Stimulated activated CD8-positive, alpha-beta memory T cell treated with anti-CD3 and anti-CD28 coated beads, Interleukin-4, amount 100 ng/mL, for 24 hours (primary cell): ENCODE data around the gene SPATA17.

Experiments
- DNase-seq: peaks from one replicate; pipeline ENCODE4 v3.0.0-alpha.2; 2020; ENCODE audit warnings: low read depth

Gene SPATA17

DNA sequence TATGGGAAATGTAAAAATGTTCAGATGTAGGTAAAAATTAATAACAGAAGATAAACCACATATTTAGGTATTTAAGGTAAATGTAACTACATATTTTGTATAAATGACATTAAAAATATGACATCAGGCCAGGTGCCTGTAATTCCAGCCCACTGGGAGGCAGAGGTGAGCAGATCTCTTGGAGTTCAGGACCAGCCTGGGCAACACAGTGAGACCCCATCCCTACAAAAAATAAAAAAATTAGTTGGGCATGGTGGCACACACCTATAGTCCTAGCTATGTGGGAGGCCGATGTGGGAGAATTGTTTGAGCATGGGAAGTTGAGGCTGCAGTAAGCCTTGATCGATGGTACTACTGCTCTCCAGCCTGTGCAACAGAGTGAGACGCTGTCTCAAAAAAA is 216.5 kb downstream of the SPATA17 start:
- DNase-seq, result no peak

DNA sequence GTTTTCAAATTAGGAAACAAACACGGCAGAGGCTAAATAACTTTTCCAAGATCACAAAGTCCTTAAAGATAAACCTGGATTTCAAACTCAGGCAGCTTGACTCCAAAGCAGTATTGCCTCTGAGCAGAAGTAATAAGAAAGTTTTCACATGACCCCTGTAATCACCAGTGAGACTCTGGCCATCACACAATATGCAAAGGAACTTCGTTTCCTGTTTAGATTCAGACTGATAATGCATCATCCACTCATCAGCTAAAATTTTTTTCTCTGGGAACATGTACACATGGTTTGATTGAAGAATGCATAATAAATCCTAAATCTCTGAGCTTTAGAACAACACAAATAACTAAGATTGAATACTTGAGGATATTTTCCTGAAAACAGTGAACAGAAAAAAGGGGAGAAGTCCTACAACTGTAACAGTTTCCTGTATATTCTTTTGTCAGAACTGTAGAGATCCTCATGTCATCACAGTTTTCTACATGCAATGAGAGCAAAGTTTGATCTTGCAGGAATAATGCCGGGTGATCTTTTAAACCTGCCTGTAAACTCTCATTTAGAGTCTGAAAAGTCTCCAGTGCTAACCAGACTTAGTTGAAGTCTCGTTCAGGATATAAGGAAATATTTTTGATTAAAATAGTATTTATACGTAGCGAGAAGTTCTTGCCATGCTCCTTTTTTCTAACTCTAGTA is 225.3 kb downstream of the SPATA17 start:
- DNase-seq, result no peak

DNA sequence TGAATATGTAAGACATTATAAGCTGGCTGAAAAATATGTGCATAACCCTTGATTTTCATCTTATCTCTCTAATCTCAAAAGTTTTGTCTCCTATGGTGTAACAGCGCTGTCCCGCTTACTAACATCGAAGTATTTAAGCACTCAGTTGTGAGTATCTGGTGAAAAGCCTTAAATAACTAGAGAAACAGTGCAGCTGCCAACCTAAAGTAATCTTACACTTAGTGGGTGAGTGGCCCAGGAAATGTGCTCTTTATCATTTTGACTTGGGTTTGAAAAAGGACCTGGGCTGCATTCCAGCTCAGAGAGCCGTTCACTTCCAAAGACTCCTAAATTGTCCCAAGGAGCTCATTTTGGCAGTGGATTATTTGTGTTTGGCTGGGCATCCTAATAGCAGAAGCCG is 225.9 kb downstream of the SPATA17 start:
- DNase-seq, result no peak

DNA sequence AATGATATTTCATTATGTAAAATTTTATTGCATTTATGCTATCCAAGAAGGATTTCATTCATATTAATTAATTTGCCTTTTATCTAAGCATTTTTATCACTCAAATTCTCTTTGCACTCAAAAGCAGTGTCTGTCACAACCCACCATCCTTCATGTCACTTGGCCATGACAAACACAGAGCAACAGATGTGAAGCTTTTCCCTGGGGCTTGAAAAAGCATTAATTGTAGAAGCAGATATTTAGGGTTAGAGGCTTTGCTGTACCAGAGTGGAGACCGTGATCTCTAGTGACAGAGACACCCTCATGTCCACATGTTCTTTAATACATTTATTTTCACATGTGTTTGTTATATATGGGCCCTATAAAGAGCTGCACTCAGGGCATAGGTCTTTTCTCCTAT is 230.5 kb downstream of the SPATA17 start:
- DNase-seq, result no peak

DNA sequence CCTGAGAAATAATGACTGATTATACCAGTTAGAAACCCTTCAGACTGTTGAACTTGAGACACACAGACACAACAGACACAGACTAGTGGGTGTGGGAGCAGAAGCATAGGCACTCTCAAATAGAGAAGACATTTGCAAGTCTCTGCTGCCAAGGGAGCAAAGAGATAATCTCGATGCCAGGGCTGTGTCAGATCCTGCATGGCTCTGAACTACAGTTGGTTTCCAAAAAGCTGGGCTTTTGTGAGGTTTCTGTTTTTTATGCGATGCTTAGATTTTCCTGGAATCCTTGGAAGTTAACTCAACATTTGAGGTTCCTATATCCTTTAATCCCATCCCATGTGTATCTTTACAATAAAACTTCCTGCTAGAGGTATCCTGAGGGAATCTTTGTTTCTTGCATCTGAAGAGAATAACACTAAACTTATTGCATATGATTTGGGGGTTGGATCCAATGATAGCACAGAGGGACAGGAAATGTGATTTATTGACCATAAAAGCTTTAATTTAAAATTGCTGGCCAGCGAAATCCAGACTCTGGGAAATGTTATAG is 236.4 kb downstream of the SPATA17 start:
- DNase-seq, result no peak

DNA sequence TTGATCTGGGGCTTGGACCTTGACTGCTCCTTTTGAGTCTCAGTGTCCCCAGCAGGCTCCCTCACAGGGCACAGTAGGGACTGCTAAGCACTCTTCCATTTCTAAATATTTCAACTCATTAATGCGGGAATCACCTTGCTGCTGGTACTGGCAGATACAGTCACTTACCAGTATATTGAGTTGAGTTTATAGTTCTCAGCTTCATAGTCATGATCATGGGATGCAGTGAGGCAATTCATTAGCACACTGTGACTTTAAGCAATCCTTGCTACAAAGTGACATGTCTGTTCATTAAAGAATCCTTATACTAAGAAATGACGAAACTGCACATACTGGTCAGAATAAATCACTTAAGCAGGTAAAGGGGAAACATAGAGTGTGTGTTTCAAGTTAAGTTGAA is 240.8 kb downstream of the SPATA17 start:
- no peak for DNase-seq

DNA sequence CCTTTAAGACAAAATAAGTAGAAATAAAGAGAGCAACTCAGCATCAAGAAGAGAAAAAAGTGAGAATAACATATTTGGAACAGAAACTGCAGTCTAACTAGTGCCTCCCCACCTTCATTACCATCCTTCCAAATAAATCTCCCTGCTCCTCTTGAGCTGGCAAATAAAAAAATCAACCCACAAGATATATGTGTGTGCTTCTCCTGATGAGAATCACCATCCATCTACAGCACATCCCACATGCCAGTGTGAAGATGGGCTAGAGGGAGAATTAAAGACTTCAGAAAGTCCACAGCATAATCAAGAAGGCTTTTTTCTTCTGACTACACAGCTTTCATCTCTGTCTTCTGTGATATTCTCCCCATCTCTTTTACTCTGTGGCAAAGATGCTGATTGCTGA is 244.1 kb downstream of the SPATA17 start:
- DNase-seq, result no peak

DNA sequence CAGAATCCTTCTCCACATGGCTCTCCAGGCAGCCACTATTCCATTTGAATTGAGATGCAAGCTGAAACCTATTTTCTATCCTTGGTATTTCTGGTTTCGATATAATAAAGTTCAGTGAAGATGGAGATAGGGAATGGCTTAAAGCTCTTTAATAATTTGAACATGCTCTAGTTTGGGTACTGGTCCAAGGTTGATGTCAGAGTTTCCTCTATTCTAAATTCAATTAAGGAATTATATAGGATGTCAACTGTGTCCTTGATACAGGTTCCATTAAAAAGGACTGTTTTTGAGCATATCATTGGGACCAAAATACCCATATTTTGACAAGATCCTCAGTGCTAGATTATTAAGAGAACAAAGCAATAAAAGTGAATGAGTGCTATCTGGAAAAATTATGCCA is 245.3 kb downstream of the SPATA17 start:
- DNase-seq, result no peak

DNA sequence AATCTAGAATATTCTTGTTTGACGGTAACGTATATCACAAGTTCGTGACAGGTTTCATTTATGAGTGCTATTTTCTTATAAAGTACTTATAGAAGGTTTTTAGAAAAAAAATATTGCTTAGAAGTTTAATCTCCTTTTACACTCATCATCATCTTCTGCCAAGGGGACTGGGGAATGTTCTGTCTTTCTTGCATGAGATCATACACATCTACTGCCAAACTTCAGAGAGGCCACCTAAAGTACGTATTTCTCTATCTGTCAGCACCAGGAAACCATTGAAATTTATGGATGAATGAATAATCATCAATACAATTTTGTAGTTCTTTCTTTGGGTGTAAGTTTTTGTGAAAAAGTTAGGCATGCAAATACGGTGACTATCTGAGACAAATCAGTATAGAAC is 245.8 kb downstream of the SPATA17 start:
- no peak for DNase-seq

DNA sequence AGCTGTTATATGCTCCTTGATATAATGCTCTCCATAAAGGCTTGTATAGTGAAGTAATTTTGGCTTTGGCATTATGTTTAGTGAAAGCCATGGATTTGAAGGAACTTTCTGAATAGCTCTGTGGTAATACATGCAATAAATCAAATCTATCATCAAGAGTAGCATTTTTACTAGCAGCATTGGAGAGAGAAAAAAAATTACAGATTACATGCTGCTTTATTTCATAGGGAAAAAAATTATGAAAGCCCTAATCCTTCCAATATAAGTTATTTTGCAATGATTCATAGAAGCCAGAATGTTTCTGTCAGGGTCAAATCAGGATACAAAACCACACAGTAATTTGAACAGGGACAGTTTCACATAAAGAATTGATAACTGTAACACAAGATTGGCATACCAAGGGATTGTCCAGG is 250.0 kb downstream of the SPATA17 start:
- DNase-seq, result no peak

DNA sequence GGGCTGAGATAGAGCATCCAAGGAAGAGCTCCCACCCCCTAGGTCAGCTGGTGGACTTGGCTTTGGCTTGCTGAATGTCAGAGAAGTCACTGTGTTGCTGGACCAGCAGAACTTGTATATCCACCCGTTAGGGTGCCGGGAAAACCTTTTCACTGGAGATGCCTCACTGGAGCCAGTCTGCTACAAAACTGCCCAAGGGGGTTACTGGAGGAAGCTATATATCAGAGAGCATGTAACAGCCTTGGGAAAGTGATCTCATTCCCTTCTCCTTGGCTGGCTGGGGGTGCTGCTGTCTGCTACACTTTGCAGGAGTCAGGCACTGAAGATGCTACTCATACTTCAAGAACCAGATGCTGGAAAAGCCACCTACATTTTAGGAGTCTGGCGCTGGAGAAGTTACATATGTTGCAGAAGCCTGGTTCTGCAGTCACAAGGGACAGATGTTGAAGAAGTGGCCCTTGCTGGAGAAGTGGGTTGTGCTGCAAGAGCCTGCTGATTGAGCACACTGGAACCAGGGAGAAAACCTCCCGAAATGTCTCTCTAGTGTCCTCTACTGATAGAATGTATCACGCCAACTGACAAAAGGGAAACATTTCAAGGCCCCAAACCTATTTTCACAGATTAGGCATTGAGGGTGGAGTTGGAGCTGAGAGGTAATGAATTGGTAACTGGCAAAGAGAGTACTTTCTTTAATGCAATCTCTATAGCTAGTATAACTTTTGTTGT is 250.6 kb downstream of the SPATA17 start:
- no peak for DNase-seq

DNA sequence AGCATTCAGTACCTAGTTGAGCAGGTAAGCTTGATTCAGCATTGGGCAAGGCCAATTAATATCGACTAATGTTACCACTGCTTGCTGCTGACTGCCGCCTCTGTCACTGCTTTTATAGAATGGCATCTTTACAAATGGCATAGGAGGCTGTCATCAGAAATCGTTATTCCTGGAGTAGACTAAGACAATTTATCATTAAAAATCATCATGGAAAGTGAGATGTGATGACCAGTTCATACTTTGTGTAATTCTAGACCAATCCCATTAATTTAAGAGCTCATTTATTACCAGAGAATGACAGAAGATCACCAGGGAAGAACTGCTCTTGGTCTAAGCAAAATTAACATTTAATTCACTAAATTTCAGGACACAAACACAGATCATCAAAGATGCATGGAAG is 254.0 kb downstream of the SPATA17 start:
- DNase-seq, result no peak

DNA sequence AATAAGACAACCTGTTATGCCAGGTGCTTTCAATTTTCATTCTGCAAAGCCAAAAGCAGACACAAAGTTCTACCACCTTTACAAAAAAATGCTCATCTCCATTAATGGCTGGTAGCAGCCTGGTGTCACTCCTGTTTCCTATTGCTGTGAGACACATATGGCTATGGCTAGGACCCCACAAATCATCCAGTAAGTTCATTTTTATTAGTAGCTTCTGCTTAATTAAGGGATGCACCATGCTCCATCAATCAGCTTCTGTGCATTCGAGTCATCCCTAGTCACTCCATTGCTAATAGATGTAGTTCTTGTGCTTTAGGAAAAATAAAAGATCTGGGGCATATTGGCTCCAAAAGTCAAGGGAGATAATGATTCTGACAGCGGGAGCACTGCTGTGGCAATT is 257.2 kb downstream of the SPATA17 start:
- no peak for DNase-seq

DNA sequence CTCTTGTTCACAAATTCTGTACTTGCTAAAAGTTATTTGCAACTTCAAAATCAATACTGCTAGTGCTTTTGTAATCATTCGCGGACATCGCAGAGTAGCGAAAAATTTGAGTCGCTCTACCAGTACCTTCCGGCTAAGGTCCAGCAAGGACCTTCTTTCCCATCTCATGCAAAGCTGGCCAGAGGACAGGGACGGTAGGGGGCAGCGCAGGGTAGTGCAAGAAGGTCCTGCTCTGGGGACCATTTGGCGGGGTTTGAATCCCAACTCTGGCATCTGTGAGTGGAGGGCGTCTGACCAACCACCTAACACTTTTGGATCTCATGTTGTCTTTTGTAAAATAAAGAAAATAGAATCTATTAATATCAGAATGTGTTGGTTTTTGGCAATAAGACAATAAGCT is 258.3 kb downstream of the SPATA17 start:
- DNase-seq, result no peak

DNA sequence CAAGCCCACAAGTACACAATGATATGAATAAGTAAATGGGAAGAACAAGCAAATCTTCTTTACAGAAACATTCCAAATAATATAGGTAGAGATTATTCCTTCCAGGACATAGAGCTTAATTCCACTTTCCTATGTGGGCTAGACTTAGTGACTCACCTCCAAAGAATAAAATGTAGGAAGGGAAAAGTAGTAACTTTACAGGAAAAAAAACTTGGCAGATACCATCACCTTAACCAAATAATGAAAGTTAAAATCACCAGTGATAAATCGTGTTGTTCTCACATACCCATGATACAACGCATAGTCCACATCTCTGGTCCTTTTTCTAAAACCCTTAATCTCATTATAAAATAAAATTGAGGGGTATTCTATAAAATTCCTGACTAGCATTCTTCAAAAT is 260.8 kb downstream of the SPATA17 start:
- DNase-seq, result no peak

DNA sequence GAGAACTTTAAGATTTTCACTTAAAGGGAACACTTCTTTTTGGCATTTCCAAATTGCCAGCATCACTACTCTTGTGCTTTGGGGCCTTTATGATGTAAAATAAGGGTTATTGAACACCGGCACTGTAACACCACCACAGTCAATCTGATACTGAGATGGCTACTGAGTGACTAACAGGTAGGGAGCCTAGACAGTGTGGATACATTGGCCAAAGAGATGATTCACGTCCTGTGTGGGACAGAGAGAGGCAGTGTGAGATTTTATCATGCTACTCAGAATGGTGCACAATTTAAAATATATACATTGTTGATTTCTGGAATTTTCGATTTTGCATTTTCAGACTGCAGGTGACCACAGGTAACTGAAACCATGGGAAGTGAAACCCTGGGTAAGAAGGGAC is 261.6 kb downstream of the SPATA17 start:
- no peak for DNase-seq

DNA sequence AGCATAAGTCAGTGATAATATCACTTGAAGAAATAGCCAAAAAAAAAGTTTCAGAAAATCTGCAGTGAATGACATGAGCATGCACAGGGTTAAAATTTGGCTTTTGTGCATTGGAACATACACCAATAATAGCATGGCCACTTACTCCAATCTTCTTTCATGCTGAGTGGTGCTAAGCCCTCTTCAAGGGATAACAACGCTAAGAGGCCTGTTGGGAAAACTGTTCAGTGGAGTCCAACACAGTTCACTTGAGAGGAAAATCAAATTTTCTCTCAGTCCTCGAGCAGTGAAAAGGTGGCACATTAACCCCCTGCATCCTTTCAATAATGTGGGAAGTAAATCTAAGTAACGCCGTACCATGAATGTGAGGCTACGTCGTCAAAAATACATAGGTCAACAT is 264.7 kb downstream of the SPATA17 start:
- no peak for DNase-seq

DNA sequence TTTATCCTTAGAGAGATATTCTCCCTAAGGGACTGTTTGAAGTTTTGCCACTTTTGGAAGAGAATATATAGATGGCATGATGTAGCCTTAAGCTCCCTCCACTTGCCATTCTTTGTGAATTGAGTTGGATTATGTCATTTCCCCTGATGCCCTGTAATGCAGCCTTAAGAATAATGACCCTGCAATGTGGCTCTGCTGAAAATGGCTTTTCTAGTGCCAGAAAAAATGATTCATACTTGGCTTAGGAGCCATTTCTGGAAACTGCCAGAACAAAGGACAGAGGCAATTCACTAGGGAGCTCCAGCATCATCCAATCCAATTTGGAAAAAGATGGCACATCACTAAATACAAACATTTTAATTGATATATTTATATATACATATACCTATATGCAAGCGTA is 265.3 kb downstream of the SPATA17 start:
- DNase-seq, result no peak

DNA sequence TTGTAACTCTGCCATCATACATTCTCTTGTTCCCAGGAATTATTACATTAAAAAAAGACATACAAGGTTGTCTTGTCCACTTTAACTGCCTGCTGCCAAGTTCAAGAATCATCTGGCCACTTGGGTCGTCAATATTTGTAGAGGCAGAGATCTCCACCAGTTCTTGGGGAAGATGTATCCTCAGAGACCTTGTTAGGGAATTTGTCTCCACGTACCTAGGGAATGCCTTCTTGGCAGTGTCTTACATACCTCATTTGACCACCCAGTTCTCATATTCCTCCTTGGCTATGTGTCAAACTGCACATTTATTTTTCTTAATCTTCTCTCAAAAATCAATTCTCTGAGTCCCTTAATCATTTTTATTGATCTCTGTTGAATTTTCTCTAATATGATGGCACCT is 266.0 kb downstream of the SPATA17 start:
- DNase-seq, result no peak

DNA sequence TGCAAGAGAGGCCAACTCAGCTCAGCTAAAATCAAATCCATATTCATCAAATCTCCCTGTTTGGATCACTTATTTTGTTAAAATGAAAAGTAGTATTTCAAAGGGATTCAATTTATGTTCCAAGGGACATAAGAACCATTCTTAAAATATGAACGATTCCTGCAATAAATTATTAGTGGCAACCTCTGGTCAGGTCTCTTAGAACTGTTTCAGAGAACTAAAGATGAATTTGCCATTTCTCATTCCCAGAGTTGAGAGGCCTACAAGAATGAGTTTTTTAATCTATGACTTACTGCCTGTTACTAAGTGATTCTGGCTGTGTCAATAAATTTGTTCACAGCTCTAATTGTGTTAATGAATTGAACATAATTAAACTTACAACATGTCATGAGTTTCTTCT is 268.5 kb downstream of the SPATA17 start:
- DNase-seq, result no peak

DNA sequence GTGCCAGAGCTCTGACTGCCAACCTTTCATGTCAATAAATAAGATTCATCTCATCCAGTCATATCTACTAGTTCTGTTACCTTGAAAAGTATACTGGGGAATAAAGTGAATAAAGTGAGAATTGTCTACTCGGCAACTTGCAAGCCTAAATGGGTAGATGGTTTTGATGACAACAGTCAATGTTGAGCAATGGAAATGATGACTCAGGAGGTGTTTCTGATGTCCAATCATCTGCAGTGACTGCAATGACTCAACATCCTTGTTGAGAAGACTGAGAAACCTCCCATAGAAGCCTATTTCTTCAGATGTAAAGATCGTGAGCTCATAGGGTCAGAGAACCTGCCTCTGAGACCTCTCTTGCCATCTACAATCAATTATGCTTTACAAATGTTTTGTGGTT is 276.4 kb downstream of the SPATA17 start:
- DNase-seq, result no peak

DNA sequence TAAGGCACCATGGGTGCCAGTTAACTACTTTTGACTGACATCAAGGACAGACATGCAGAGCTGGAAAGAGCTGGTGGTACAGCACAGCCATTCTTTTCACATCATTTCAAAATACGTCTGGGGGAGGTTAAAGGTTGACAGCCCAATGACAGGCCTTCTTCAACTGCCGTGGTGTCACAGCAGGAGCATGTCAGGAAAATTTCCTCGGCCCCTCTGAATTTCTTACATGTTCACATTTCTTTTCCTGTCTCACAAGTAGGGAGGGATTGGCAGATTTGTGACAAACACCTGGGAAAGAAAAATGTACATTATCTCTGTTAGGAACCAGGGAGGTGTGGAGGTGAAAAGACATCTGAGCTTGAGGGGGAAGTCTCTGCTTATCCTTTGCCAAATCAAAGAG is 279.1 kb downstream of the SPATA17 start:
- DNase-seq, result no peak

DNA sequence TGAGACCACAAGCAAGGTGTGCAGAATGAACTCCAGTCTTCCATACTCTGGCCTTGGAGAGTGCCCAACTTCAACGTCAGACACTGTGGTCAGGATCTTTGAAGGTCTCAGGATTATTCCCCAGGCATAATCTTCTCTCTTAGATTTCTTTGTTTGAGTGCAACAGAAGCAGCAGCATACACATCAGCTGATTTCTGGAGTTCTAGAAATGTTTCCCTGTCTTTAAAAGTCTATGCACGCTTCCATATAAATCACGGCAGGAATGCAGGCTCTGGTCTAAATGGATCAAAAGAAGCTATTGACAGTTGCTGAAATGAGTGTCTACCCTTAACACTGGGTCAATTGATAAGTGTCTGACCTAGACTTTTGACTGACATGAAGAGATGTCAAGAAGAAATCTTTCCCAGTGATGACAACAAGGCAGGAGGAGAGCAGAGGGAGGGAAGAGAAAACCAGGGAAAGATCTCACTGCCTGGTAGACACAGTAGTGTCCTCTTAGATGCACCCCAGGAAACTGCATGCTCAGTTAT is 279.7 kb downstream of the SPATA17 start:
- no peak for DNase-seq

DNA sequence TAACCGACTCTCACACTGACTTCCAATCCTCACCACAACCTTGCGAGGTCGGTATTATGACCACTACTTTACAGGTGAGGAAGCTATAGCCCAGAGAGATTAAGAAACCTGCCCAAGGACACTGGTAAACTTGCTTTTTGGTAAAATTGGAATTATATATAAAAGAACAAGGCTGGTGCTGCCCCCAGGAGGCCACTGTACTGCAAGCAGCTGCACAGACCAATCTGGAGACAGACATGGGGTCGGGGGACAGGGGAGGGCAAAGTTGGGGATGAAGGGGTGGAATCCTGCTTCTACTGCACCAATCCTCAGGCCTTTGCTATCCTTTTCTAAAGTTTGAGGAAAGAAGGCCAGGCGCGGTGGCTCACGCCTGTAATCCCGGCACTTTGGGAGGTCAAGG is 280.8 kb downstream of the SPATA17 start:
- DNase-seq, result no peak
